ENCODE data around the gene NHEJ1.

The NHEJ1 gene

GRCh38 chr2:219087848-219088247 lies 72.8 kb downstream of the NHEJ1 start:
- TF ChIP-seq CTCF (IDR thresholded peaks at IDR 0.05; ENCODE audit: insufficient read depth, low read length, poor library complexity, severe bottlenecking) = no peak
- H3K27me3 ChIP-seq (replicated peaks; ENCODE audit: control insufficient read depth, insufficient read depth, low read length) = no peaks in the 10 kb centered on the region
- no peak for DNase-seq (ENCODE audit: extremely low read depth, insufficient read length)
- no peak overlapping the region for H3K4me3 ChIP-seq (replicated peaks; ENCODE audit: low read depth, low read length)
- H3K36me3 ChIP-seq (ENCODE audit: control insufficient read depth, insufficient read depth, low read length) = no peaks in the 10 kb centered on the region

- DNase-seq (ENCODE audit: extremely low read depth, insufficient read length) = no peak
- Histone ChIP-seq H3K36me3 (ENCODE audit: control insufficient read depth, insufficient read depth, low read length) (no peaks in the 10 kb centered on the region), H3K27me3 (replicated peaks; ENCODE audit: control insufficient read depth, insufficient read depth, low read length) (no peaks in the 10 kb centered on the region), H3K4me3 (replicated peaks; ENCODE audit: low read depth, low read length) (no peak overlapping the region)
- no peak for TF ChIP-seq CTCF (IDR thresholded peaks at IDR 0.05; ENCODE audit: insufficient read depth, low read length, poor library complexity, severe bottlenecking)
Observed at GRCh38 chr2:219087361-219087760, 73.3 kb downstream of the NHEJ1 start.

GRCh38 chr2:219086196-219086595 lies 74.4 kb downstream of the NHEJ1 start:
- H3K4me3 ChIP-seq (replicated peaks; ENCODE audit: low read depth, low read length) = no peak overlapping the region
- no peak for TF ChIP-seq CTCF (IDR thresholded peaks at IDR 0.05; ENCODE audit: insufficient read depth, low read length, poor library complexity, severe bottlenecking)
- no peak for DNase-seq (ENCODE audit: extremely low read depth, insufficient read length)
- H3K36me3 ChIP-seq (ENCODE audit: control insufficient read depth, insufficient read depth, low read length) = no peaks in the 10 kb centered on the region
- no peaks in the 10 kb centered on the region for H3K27me3 ChIP-seq (replicated peaks; ENCODE audit: control insufficient read depth, insufficient read depth, low read length)

GRCh38 chr2:219084791-219085190 lies 75.8 kb downstream of the NHEJ1 start:
- Histone ChIP-seq H3K4me3 (replicated peaks; ENCODE audit: low read depth, low read length) (no peak overlapping the region), H3K27me3 (replicated peaks; ENCODE audit: control insufficient read depth, insufficient read depth, low read length) (no peaks in the 10 kb centered on the region), H3K36me3 (ENCODE audit: control insufficient read depth, insufficient read depth, low read length) (no peaks in the 10 kb centered on the region)
- DNase-seq (ENCODE audit: extremely low read depth, insufficient read length) = no peak
- no peak for TF ChIP-seq CTCF (IDR thresholded peaks at IDR 0.05; ENCODE audit: insufficient read depth, low read length, poor library complexity, severe bottlenecking)

GRCh38 chr2:219082332-219082958 lies 78.2 kb downstream of the NHEJ1 start:
- no peak for DNase-seq (ENCODE audit: extremely low read depth, insufficient read length)
- H3K36me3 ChIP-seq (ENCODE audit: control insufficient read depth, insufficient read depth, low read length) = no peaks in the 10 kb centered on the region; the same call in 1 of the 2 replicates
- TF ChIP-seq CTCF (IDR thresholded peaks at IDR 0.05; ENCODE audit: insufficient read depth, low read length, poor library complexity, severe bottlenecking) = no peak
- no peaks in the 10 kb centered on the region for H3K27me3 ChIP-seq (replicated peaks; ENCODE audit: control insufficient read depth, insufficient read depth, low read length)
- H3K4me3 ChIP-seq (replicated peaks; ENCODE audit: low read depth, low read length) = no peak overlapping the region

Measured in GM06990 (cell line).